T1000 (cell line): Measurements from ENCODE around the gene NFATC2.

Experiments
- DNase-seq: peaks from one replicate; lab custom pipeline; 2025; ENCODE audit warnings: mixed read lengths; lab: John Stamatoyannopoulos, UW

NFATC2 gene

GRCh38 chr20:51374961-51375360, 167.6 kb downstream of the NFATC2 start:
- no peak for DNase-seq

DNA sequence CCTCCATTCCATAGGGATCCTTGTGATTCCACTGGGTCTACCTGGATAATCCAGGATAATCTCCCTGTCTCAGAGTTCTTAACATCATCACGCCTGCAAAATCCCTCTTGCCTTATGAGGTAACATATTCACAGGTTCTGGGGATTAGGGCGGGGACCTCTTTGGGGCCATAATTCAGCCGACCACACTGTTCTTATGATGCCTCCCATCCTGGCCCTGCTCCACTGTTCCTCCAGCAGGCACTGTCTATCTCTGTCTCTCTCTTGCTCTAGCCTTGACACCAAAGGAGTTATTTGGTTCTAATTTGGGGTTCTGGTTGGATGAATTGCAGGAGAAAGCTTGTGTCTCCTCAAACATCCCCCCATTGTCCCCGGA, 168.1 kb downstream of the NFATC2 start:
- no peak for DNase-seq

- no peak for DNase-seq
Measured at GRCh38 chr20:51373713-51374455, 168.6 kb downstream of the NFATC2 start.

DNA sequence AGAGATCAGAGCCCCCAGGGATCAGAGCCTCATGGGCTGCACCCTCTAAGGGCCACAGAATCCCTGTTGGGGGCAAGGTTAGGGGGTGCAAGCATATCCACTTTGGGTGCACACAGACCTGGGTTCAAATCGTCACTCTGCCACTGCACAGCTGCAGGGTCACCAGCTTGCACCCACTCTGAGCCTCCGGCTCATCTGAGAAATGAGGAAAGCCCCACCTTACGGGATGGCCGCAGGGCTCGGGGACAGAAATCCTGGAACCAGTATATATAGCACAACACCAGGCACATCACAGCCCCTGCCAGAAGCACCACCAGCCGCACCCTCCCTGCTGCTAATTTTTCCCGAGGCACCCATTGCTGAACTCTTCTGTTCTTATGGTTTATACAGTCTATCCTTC, 169.6 kb downstream of the NFATC2 start:
- DNase-seq: no peak

GRCh38 chr20:51372176-51372803, 170.2 kb downstream of the NFATC2 start:
- peak; percentile 55 for DNase-seq

DNA sequence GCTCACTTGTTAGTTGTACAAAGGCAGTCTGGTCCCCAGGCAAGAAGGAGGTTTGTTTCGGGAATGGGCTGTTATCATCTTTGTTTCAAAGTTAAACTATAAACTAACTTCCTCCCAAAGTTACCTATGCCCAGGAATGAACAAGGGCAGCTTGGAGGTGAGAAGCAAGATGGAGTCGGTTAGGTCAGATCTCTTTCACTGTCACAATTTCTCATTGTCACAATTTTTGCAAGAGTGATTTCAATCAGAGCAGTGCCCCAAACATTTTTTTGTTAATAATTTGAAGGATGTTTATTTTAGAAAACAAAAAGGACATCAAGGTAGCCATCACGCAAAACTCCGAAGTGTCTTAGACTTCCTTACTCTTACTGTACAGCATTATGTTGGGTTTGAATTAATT, 170.8 kb downstream of the NFATC2 start:
- DNase-seq: no peak

DNA sequence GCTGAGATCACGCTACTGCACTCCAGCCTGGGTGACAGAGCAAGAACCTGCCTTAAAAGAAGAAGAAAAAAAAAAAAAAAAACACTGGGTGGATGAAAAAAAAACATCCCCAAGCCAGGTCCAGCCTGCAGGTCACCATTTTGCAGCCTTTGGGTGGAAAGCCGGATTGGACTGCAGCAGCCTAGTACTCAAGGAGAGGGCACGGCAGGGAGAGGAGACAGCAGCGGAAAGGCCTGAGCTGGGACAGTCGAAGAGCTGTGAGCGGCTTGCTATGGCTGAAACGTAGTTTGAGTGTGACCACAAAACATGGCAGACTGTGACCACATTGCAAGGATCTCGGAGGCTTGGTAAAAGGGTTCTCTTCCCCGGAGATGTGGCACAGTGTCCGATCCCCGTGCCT, 173.0 kb downstream of the NFATC2 start:
- no peak for DNase-seq

GRCh38 chr20:51368461-51369211, 173.9 kb downstream of the NFATC2 start:
- DNase-seq: no peak

GRCh38 chr20:51366155-51366886, 176.2 kb downstream of the NFATC2 start:
- peak; percentile 99 for DNase-seq

DNA sequence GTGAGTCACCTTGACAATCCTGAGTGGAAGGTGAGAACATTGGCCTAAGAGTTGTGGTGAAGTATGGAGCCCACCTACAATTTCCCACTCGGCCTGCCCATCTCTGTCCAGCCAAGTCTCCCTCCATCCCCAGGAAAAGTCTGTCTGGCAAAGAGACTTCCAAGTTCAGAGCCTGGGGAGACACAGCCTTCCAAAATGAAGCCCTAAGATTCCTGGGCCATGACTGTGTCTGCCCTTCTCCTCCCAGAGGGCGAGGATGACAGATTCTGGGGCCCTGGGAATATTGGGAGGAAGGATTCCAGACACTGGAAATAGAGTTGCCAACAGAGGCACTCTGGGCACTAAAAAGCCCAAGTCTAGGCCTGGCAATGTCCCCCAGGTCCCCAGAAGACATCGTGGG, 176.8 kb downstream of the NFATC2 start:
- peak; percentile 93 for DNase-seq

DNA sequence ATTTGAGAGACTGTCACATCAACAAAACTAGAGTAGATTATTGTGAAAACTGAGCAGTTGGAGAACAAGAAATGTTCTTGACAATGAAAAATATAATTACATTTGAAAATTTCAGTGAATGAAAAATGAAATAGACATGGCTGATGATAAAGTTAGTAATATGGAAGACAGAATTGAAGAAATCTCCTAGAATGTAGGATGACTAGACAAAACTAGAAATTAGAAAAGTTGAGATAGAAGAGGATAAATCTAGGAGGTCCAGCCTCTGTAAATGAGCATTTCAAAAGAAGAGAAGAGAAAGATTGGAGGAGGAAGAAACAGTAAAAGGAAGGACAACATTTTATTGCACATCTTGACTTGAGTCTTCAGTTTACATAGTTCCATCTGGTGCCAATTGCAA, 178.7 kb downstream of the NFATC2 start:
- no peak for DNase-seq

- DNase-seq: no peak
Measured at GRCh38 chr20:51363378-51363777, 179.1 kb downstream of the NFATC2 start.

GRCh38 chr20:51362254-51362653, 180.3 kb downstream of the NFATC2 start:
- no peak for DNase-seq

DNA sequence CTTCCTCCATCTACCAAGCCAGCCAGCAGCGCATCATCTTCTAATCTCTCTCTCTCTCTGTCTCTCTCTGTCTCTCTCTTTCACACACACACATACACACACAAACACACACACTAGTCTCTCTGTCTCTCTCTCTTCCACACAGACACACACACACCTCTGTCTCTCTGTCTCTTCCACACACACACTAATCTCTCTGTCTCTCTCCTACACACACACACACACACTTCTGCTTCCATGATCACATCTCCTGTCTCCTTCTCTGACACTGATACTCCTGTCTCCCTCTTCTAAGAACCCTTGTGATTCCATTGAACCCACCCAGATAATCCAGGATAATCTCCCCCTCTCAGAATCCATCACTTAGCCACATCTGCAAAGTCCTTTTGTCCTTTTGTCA, 181.3 kb downstream of the NFATC2 start:
- DNase-seq: no peak

DNA sequence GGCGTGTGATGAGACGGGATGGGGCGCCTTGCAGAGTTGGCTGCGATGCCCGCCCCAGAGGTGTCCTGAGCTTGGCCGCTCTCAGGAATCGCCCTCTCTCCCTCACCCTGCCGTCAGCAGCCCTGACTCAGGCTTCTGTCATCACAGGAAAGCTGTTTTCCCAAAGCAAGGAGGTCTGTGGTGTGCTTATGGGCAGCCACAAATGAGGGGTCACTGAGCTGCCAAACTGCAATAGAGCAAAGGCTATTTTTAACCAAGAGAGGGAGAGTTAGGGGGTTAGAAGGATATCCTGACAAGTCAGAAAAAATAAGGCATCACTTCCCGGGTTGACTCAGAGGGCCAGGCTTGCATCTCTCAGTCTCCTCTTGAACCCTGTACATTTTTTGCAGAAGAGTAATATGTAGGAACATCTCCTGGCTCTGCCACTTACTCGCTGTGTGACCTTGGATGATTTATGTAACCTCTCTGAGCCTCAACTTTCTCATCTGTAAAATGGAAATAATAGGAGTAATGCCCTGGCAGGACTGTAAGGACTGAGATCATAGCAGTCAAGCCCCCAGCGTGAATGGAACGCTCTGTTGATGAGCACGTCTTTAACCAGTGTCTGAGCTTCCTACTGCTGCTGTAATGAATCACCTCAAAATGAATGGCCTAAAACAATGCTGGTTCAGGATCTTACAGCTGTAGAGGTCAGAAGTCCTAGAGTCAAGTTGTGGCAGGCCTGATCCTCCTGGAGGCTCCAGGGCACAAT, 181.9 kb downstream of the NFATC2 start:
- peak; percentile 91 for DNase-seq

DNA sequence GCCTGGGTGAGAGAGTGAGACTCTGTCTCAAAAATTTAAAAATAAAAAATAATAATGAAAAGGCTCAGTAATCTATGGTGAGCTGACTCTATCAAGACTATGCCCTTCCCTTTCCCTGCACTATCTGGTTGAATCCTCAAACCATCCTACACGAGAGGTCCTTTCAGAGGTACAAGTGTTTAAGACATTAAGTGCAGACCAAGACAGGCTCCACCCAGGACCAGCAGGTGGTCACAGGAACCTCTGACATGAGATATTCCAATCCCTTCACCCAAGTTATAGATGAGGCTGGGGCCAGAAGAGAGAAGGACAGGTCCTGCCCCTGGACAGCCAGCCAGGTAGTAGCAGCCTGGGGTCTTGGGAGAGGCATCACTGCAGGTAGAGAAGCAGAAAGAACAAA, 182.6 kb downstream of the NFATC2 start:
- DNase-seq: no peak

- DNase-seq: no peak
Measured at GRCh38 chr20:51359401-51359800, 183.1 kb downstream of the NFATC2 start.

DNA sequence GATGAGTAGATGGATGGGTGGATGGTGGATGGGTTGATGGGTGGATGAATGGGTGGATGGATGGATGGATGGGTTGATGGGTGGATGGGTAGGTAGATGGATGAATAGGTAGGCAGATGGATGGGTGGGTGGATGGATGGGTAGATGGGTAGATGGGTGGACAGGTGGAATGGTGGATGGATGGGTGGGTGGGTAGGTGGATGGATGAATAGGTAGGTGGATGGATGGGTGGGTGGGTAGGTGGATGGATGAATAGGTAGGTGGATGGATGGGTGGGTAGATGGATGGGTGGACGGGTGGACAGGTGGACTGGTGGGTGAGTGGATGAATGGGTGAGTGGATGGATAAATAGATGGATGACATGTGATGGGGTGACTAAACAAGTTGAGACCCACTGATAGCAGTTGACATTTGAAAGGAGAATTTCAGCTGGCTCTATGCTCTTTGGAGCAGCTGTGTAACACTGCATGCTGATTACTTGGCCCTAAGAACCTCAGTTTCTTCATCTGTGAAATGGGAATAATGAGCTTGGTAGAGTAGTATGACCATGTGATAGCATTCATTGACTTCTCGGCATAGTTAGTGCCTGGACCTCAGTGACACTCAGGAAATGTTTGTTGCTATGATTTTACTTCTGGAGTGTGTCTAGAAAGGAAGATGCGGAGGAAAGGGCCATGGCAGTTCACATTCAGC, 184.3 kb downstream of the NFATC2 start:
- no peak for DNase-seq

DNA sequence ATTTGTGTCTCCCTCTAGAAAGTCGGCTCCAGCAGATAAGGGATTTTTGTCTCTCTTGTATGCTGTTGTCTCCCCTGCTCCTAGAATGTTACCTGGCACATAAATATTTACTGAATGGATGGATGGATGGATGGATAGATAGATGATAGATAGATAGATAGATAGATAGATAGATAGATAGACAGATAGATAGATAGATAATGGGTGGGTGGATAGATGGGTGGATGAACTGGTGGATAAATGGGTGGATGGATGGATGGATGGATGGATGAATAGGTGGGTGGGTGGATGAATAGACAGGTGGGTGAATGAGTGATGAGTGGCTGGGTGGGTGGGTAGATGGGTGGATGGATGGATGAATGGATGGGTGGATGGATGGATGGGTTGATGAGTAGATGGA, 185.0 kb downstream of the NFATC2 start:
- no peak for DNase-seq

DNA sequence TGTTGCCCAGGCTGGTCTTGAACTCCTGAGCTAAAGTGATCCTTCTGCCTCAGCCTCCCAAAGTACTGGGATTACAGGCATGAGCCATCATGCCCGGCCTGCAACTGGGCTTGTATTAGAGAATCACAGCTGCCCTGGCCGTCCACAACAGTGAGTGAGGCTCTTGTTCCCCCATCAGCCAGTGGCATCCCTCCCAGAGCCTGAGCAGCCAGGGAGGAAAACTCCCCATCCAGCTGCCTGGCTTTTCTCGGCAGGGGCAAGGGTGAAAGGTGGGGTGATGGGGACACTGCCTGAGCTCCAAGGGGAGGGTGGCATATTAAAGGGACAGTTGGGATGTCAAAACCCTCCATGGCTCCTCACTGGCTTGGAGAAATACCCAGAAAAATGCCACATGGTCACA, 185.6 kb downstream of the NFATC2 start:
- no peak for DNase-seq

DNA sequence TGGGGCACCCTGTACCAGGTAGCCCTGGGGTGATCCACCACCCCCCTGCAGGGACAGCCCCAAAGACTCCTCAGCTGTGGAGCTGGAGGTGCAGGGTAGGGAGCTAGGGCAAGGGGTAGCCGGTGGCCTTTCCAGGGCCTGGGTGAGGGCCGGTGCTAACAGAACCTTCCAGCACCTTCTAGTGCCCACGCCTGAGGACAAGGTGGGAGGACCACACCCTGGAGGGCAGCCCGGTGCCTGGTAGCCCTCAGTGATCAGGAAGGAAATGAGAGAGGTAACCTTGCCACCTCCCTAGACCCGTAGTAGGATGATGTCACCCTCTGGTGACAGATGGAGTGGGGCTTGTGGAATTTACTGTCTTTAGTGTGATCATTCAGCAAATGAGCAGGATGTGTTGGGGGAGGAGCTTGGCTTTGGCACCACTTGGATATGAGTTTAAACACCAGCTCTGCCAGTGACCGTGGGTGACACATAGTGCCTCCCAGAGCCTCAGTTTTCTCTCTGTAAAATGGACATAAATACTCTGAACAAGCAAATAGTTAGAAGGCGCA, 187.7 kb downstream of the NFATC2 start:
- DNase-seq: peak; percentile 84
